SK-N-MC (cell line): ENCODE data around the gene NOP58.

Experiments used
- EZH2 ChIP-seq: fragments of 200-600 bp; sonication (generic); IDR thresholded peaks from one replicate; pipeline ENCODE4 v1.6.1; 2017; ENCODE audit warnings: antibody characterized with exemption
- POLR2AphosphoS5 ChIP-seq: IDR thresholded peaks from 2 replicates; pipeline ENCODE4 v1.6.1; 2012; ENCODE audit warnings: mild to moderate bottlenecking, low read depth, low read length, borderline replicate concordance

GRCh38 chr2:202278944-202279343 is 13.4 kb downstream of the NOP58 start:
- TF ChIP-seq EZH2 (no peak), POLR2AphosphoS5 (no peak)
